Loucy (cell line): Measurements from ENCODE around the gene CACNA2D3.

Experiments
- EZH2phosphoT487 ChIP-seq: fragments of 200-600 bp; IDR thresholded peaks from 2 replicates; pipeline ENCODE4 v1.6.1; 2018; ENCODE audit warnings: antibody characterized with exemption, mild to moderate bottlenecking, moderate library complexity, borderline replicate concordance
- TF ChIP-seq, protein P1 (sequence below): fragments of 200-600 bp; sonication (generic); conservative IDR thresholded peaks from 2 replicates; pipeline ENCODE4 v1.5.1; 2014; ENCODE audit warnings: mild to moderate bottlenecking, antibody characterized with exemption, low read length

DNA sequence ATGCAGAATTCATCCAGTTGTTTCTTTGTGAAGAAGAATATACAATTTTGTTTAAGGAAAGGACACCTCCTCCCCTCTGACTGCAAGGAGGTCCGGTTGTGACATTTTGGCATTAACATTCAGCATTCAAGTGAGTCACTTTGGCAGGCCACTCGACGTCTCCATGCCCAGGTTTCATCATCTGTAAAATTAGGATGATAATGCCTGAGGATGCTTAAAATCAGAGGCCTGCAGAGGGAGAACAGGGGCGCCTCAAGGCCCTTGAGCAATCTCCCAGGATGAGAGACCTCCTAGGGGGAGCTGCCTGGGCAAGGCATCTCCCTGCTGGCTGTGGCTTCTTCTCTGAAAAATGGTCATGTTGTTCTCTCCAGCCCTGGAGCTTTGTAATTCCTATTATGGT, 236.0 kb downstream of the CACNA2D3 start:
- TF ChIP-seq, protein P1, sequence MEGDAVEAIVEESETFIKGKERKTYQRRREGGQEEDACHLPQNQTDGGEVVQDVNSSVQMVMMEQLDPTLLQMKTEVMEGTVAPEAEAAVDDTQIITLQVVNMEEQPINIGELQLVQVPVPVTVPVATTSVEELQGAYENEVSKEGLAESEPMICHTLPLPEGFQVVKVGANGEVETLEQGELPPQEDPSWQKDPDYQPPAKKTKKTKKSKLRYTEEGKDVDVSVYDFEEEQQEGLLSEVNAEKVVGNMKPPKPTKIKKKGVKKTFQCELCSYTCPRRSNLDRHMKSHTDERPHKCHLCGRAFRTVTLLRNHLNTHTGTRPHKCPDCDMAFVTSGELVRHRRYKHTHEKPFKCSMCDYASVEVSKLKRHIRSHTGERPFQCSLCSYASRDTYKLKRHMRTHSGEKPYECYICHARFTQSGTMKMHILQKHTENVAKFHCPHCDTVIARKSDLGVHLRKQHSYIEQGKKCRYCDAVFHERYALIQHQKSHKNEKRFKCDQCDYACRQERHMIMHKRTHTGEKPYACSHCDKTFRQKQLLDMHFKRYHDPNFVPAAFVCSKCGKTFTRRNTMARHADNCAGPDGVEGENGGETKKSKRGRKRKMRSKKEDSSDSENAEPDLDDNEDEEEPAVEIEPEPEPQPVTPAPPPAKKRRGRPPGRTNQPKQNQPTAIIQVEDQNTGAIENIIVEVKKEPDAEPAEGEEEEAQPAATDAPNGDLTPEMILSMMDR = no peak
- TF ChIP-seq EZH2phosphoT487 = no peak
